Mesodermal cell (in vitro differentiated cells): ENCODE results near the gene TPR.
A peak's percentile ranks its signal among the peaks of the same experiment; 100 is the strongest.
"Not testable (repeated sequence)": the region's sequence is repeated elsewhere in the genome, so short reads cannot be mapped to it uniquely, and the experiment has no call there.

Experiments
- H3K27ac ChIP-seq: 2 replicates; pipeline ENCODE4 v1.7.0; 2013; ENCODE audit warnings: mild to moderate bottlenecking, low read depth, low read length, moderate library complexity; ENCODE audit not compliant: severe bottlenecking
- H3K36me3 ChIP-seq: 2 replicates; pipeline ENCODE4 v1.7.1; 2013; ENCODE audit warnings: mild to moderate bottlenecking, low read length, moderate library complexity; ENCODE audit not compliant: control insufficient read depth, insufficient read depth
- H3K4me1 ChIP-seq: one replicate; pipeline ENCODE4 v1.7.1; 2013; ENCODE audit warnings: mild to moderate bottlenecking, low read length; ENCODE audit not compliant: insufficient read depth, control insufficient read depth, poor library complexity, severe bottlenecking
- H3K4me3 ChIP-seq: 2 replicates; pipeline ENCODE4 v1.7.0; 2013; ENCODE audit warnings: low read length, control low read depth, mild to moderate bottlenecking; ENCODE audit not compliant: insufficient read depth, poor library complexity, severe bottlenecking; ENCODE audit errors: extremely low read depth
- H3K9me3 ChIP-seq: 2 replicates; pipeline ENCODE4 v1.7.1; 2013; ENCODE audit warnings: mild to moderate bottlenecking, low read length, moderate library complexity; ENCODE audit not compliant: control insufficient read depth
- WGBS, 2 experiments: methylation state at CpG; one replicate each; pipeline ENCODE4 v1.1.5; 2013; ENCODE audit warnings: missing lambda C conversion rate in 2 of 2; ENCODE audit not compliant: insufficient coverage in 2 of 2; 5-methylcytosine and 5-hydroxymethylcytosine counted together

TPR gene

DNA sequence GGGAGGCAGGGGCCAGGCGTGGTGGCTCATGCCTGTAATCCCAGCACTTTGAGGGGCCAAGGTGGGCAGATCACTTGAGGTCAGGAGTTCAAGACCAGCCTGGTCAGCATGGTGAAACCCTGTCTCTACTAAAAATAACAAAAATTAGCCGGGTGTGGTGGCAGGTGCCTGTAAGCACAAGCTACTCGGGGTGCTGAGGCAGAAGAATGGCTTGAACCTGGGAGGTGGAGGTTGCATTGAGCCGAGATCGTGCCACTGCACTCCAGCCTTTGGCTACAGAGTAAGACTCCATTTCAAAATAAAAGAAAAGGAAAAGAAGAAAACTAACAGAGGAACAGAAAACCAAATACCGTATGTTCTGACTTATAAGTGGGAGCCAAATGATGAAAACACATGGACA lies 17.7 kb upstream of the TPR start:
- WGBS, 2 experiments, result 96 to 98% methylated on average over 3 to 5 of the region's 6 CpGs
- H3K4me3 ChIP-seq, H3K9me3 ChIP-seq, H3K4me1 ChIP-seq, H3K27ac ChIP-seq: not testable (repeated sequence)
- H3K36me3 ChIP-seq, result peaks cover 58% of the 10 kb centered on the region

- Histone ChIP-seq H3K4me3 (no peak overlapping the region), H3K9me3 (no peaks in the 10 kb centered on the region), H3K36me3 (peaks cover 52% of the 10 kb centered on the region), H3K4me1 (no peaks in the 10 kb centered on the region), H3K27ac (no peak overlapping the region)
- no CpG with 5 or more reads among the region's 4 CpGs for WGBS, 2 experiments
Measured at GRCh38 chr1:186391841-186392240, 16.8 kb upstream of the TPR start.

- WGBS, 2 experiments, result no CpG with 5 or more reads among the region's 1 CpG
- Histone ChIP-seq H3K4me3 (no peak overlapping the region), H3K36me3 (peaks cover 50% of the 10 kb centered on the region), H3K27ac (no peak overlapping the region), H3K4me1 (no peaks in the 10 kb centered on the region), H3K9me3 (no peaks in the 10 kb centered on the region)
Measured at GRCh38 chr1:186390925-186391324, 15.9 kb upstream of the TPR start.

DNA sequence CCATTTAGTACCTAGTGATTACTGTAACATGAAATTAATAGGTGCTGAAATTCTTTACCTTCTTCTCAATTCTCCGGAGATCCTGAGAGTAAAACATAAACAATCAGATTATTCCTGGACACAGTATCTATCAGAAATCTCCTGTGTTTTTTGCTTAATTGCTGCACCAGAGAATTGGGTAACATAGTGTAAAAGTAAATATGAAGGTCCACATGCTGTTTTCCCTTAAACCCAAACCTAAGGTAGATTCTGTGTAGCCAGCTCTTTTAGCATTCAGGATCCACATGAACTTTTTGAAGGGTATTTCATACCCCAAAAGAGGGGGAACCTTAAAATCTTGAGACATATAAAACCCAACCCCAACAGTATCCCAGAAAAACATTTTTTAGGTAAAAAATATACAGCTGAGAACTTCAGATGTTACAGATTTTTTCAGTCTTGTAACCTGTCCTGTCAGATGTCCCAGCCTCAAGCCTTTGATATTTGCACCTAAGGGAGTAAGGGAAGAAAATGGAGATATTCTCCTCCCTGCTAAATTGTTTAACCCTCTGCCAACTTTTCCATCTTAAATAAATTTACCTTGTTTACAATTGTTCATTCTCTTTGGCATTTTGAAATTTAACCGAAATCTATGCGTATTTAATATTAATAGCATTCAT lies 11.8 kb upstream of the TPR start:
- Histone ChIP-seq H3K4me1 (no peaks in the 10 kb centered on the region), H3K36me3 (peaks cover 50% of the 10 kb centered on the region), H3K27ac (no peak overlapping the region), H3K4me3 (no peak overlapping the region), H3K9me3 (no peaks in the 10 kb centered on the region)
- WGBS, 2 experiments, result no CpG with 5 or more reads among the region's 3 CpGs

GRCh38 chr1:186375929-186376319 lies 871 bp upstream of the TPR start:
- Histone ChIP-seq H3K4me3 (peak overlapping the region; percentile 89), H3K9me3 (no peaks in the 10 kb centered on the region), H3K4me1 (no peaks in the 10 kb centered on the region), H3K36me3 (peaks cover 36% of the 10 kb centered on the region), H3K27ac (peak overlapping the region; percentile 99)
- 0% methylated on average over 7 to 8 of the region's 12 CpGs for WGBS, 2 experiments

- H3K27ac ChIP-seq, result peak overlapping the region; percentile 99
- 0 to 1% methylated on average over 25 to 32 of the region's 37 CpGs for WGBS, 2 experiments
- no peaks in the 10 kb centered on the region for H3K4me1 ChIP-seq
- H3K9me3 ChIP-seq, result no peaks in the 10 kb centered on the region
- H3K36me3 ChIP-seq, result peaks cover 32% of the 10 kb centered on the region
- H3K4me3 ChIP-seq, result peak overlapping the region; percentile 89
Measured at GRCh38 chr1:186374303-186375151, 526 bp downstream of the TPR start.

- H3K4me3 ChIP-seq, H3K9me3 ChIP-seq, H3K4me1 ChIP-seq: not testable (repeated sequence)
- Histone ChIP-seq H3K27ac (peak overlapping the region; percentile 64), H3K36me3 (peaks cover 83% of the 10 kb centered on the region)
- 90 to 100% methylated on average over 1 to 4 of the region's 8 CpGs for WGBS, 2 experiments
Measured at GRCh38 chr1:186347837-186348691, 27.0 kb downstream of the TPR start.

GRCh38 chr1:186340772-186341171 lies 34.3 kb downstream of the TPR start:
- H3K4me3 ChIP-seq, result no peak overlapping the region
- no peaks in the 10 kb centered on the region for H3K4me1 ChIP-seq
- peaks cover 68% of the 10 kb centered on the region for H3K36me3 ChIP-seq
- no peak overlapping the region for H3K27ac ChIP-seq
- 100% methylated on average over 3 of the region's 5 CpGs for WGBS, 2 experiments
- H3K9me3 ChIP-seq, result no peaks in the 10 kb centered on the region

DNA sequence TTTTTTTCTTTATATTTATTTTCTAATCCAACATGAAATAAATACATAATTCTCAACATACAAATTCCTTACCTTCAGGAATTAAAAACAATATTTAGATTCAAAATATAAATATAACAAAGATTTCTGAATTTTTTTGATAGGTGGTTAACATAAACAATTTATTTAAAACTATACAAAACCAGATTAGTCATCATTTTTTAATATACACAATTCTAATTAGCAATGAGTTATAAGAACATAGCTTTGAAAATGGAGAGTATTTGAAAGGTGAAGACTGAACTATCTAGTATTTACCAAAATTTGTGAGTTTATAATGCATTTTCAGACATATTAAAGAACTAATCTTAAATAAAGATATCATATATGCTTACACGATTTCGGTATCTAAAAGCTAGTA lies 37.5 kb downstream of the TPR start:
- Histone ChIP-seq H3K27ac (no peak overlapping the region), H3K4me1 (no peaks in the 10 kb centered on the region), H3K36me3 (peaks cover 71% of the 10 kb centered on the region), H3K9me3 (no peaks in the 10 kb centered on the region), H3K4me3 (no peak overlapping the region)
- no CpG with 5 or more reads among the region's 2 CpGs for WGBS, 2 experiments

- 67% methylated on average over 1 of the region's 1 CpG; no CpG with 5 or more reads in 1 of the 2 experiments for WGBS, 2 experiments
- H3K36me3 ChIP-seq, result peaks cover 65% of the 10 kb centered on the region
Measured at GRCh38 chr1:186330758-186331157, 44.3 kb downstream of the TPR start.

More at GRCh38 chr1:186330758-186331157, 44.3 kb downstream of the TPR start:
- Histone ChIP-seq H3K4me1 (no peaks in the 10 kb centered on the region), H3K4me3 (no peak overlapping the region), H3K9me3 (no peaks in the 10 kb centered on the region), H3K27ac (no peak overlapping the region)
